B cell (primary cell): ENCODE results near the gene CNIH1. TPM values are rescaled to one million over a fixed set of nuclear protein-coding genes. Genes with fewer than 3 reads are reported as not detected.

ENCODE experiments used
- ATAC-seq: fragments of 200-7000 bp; cut with Tn5 transposase; one replicate; pipeline ENCODE4 v1.10.0; 2021; ENCODE audit warnings: low read depth, mild to moderate bottlenecking, moderate number of reproducible peaks, moderate library complexity
- CTCF ChIA-PET: fragments of 350-600 bp; sonication (Branson Sonifier 250); formaldehyde crosslinking; loops from one replicate; lab custom pipeline; 2021; ENCODE audit warnings: antibody characterized with exemption, inconsistent platforms; lab: Charles Lee
- POLR2A ChIA-PET: fragments of 350-600 bp; sonication (Branson Sonifier 250); formaldehyde crosslinking; loops from one replicate; lab custom pipeline; 2021; ENCODE audit warnings: antibody characterized with exemption; lab: Charles Lee
- DNase-seq: peaks from one replicate; pipeline ENCODE4 v3.0.0; 2013
- H2AFZ ChIP-seq: 2 replicates; pipeline ENCODE4 v1.6.1; 2012; ENCODE audit warnings: mild to moderate bottlenecking, low read depth, low read length; ENCODE audit not compliant: insufficient read depth, poor library complexity, severe bottlenecking
- H3K27ac ChIP-seq, 2 donors: 1 replicate in 1 of 2; 2 replicates in 1 of 2; pipeline ENCODE4 v1.5.1; 2012 to 2013; ENCODE audit warnings: low read length in 2 of 2, mild to moderate bottlenecking in 2 of 2, moderate library complexity in 1 of 2
- H3K27me3 ChIP-seq, 4 experiments: fragments of 200-600 bp in 1 of 4; sonication (generic) in 1 of 4; replicated peaks in 1 of 4; 1 replicate in 2 of 4; 2 replicates in 2 of 4; pipeline versions ENCODE4 v1.6.1 to v1.7.0; 2013 to 2016; ENCODE audit warnings: low read length in 3 of 4, mild to moderate bottlenecking in 2 of 4, mixed read lengths in 1 of 4, moderate library complexity in 1 of 4; ENCODE audit not compliant: insufficient read depth in 4 of 4, control insufficient read depth in 3 of 4; ENCODE audit errors: control extremely low read depth in 1 of 4
- H3K36me3 ChIP-seq, 2 experiments: replicated peaks in 1 of 2; 1 replicate in 1 of 2; 2 replicates in 1 of 2; pipeline versions ENCODE4 v1.6.1 to v1.7.1; 2013; ENCODE audit warnings: low read length in 1 of 2; ENCODE audit not compliant: insufficient read depth in 2 of 2, control insufficient read depth in 1 of 2; ENCODE audit errors: control extremely low read depth in 1 of 2, extremely low read depth in 1 of 2
- H3K4me1 ChIP-seq, 2 donors: fragments of 200-600 bp in 1 of 2; sonication (generic) in 1 of 2; 1 replicate in 1 of 2; 2 replicates in 1 of 2; pipeline versions ENCODE4 v1.5.1 to v1.6.1; 2013 to 2017; ENCODE audit warnings: low read length in 2 of 2; ENCODE audit not compliant: control insufficient read depth in 2 of 2, insufficient read depth in 2 of 2
- H3K4me2 ChIP-seq: replicated peaks from 2 replicates; pipeline ENCODE3; 2012; ENCODE audit warnings: mild to moderate bottlenecking, low read depth, low read length; ENCODE audit not compliant: poor library complexity, severe bottlenecking
- H3K4me3 ChIP-seq, 5 experiments: fragments of 200-600 bp in 1 of 5; sonication (generic) in 1 of 5; 1 replicate in 3 of 5; 2 replicates in 2 of 5; pipeline versions ENCODE4 v1.5.1 to v1.7.0; 2011 to 2016; ENCODE audit warnings: low read length in 4 of 5, mild to moderate bottlenecking in 4 of 5, low read depth in 2 of 5, control low read depth in 1 of 5, moderate library complexity in 1 of 5; ENCODE audit not compliant: insufficient read depth in 1 of 5; ENCODE audit errors: control extremely low read depth in 1 of 5, extremely low read depth in 1 of 5
- H3K79me2 ChIP-seq: fragments of 200-600 bp; sonication (generic); one replicate; pipeline ENCODE4 v1.6.0; 2016; ENCODE audit warnings: low read length; ENCODE audit not compliant: control insufficient read depth, insufficient read depth
- H3K9ac ChIP-seq: fragments of 200-600 bp; sonication (generic); 2 replicates; pipeline ENCODE4 v1.6.1; 2017; ENCODE audit warnings: mild to moderate bottlenecking, low read length, moderate library complexity
- H3K9me3 ChIP-seq, 3 donors: one replicate each; pipeline versions ENCODE4 v1.6.1 to v1.7.1; 2013; ENCODE audit warnings: low read length in 2 of 3; ENCODE audit not compliant: control insufficient read depth in 2 of 3, insufficient read depth in 1 of 3; ENCODE audit errors: control extremely low read depth in 1 of 3
- H4K20me1 ChIP-seq: 2 replicates; pipeline ENCODE4 v1.6.0; 2012; ENCODE audit warnings: mild to moderate bottlenecking, low read length; ENCODE audit not compliant: insufficient read depth, control insufficient read depth, poor library complexity, severe bottlenecking
- H3K27ac Mint-ChIP-seq: one replicate; pipeline ENCODE4 v1.8.0; 2021; ENCODE audit warnings: mixed read lengths
- H3K27me3 Mint-ChIP-seq: one replicate; pipeline ENCODE4 v1.8.0; 2021; ENCODE audit warnings: mixed read lengths
- H3K4me1 Mint-ChIP-seq: one replicate; pipeline ENCODE4 v1.8.0; 2021; ENCODE audit warnings: mixed read lengths
- H3K4me3 Mint-ChIP-seq: one replicate; pipeline ENCODE4 v1.8.0; 2021; ENCODE audit warnings: mixed read lengths
- H3K9me3 Mint-ChIP-seq: one replicate; pipeline ENCODE4 v1.8.0; 2022; ENCODE audit warnings: mixed read lengths; ENCODE audit not compliant: insufficient read depth
- CTCF ChIP-seq: fragments of 200-600 bp; IDR thresholded peaks from one replicate; pipeline ENCODE4 v1.8.0; 2022; ENCODE audit warnings: antibody characterized with exemption, mild to moderate bottlenecking
- EZH2 ChIP-seq: IDR thresholded peaks from 2 replicates; pipeline ENCODE4 v1.6.1; 2012; ENCODE audit warnings: borderline replicate concordance, low read depth, mild to moderate bottlenecking, moderate library complexity, low read length; ENCODE audit not compliant: insufficient read depth, poor library complexity, severe bottlenecking
- WGBS: methylation state at CpG from one replicate; pipeline ENCODE4 v1.1.5; 2013; ENCODE audit warnings: missing lambda C conversion rate; ENCODE audit not compliant: insufficient coverage; 5-methylcytosine and 5-hydroxymethylcytosine counted together
- intact Hi-C: fragments of 100-400 bp; cut with micrococcal nuclease; formaldehyde crosslinking; loops from one replicate; pipeline ENCODE4 v1.10.0; 2022
- polyA plus RNA-seq: library from polyadenylated mRNA; depleted of rRNA; stranded (reverse); fragments of >200 nt; gene quantifications from 2 replicates; pipeline ENCODE4 v1.2.3, GENCODE V29; 2012
- total RNA-seq, 2 donors: library from RNA; stranded (reverse); fragments of 120-200 nt in 1 of 2; gene quantifications; 1 replicate in 1 of 2; 2 replicates in 1 of 2; pipeline versions ENCODE4 v1.2.3 to v1.2.4, GENCODE V29; 2013 to 2022

Gene CNIH1
- total and polyA plus RNA-seq, 2 donors (not counting 1 experiment from before 2014, with no cell fraction given) = 42.8 to 66.4 TPM

DNA sequence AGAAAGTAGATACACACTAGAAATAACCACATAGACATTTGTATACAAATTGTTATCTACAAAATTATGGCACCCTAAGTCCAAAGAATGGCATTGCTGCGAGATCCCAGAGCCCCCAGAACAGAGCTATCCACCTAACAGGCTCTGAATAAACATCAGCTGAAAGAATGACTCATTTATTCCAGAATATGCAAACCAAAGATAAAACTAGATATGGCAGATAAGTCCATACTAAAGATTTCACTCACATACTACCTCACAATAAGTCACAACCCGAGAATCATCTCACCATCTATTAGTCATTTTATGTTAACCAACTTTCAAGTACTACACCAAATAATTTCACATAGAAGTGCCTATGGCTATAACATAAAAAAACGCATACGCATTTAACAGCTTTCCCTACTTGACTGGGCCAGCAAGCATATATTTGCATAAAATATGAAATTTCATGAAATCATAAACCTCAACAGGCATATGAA, 5.6 kb downstream of the CNIH1 start:
- ATAC-seq (peak; percentile 39), DNase-seq (no peak)
- TF ChIP-seq CTCF = no peak
- no peak for TF ChIP-seq EZH2
- Histone ChIP-seq H3K4me3 (no peak overlapping the region), H3K9ac (no peak overlapping the region), H3K4me2 (peak overlapping the region; percentile 1), H3K4me1 (peaks cover 20 to 21% of the 10 kb centered on the region in 2 donors), H3K9me3 (no peaks in the 10 kb centered on the region), H2AFZ (no peak overlapping the region), H3K27me3 (no peaks in the 10 kb centered on the region), H4K20me1 (peaks cover 14% of the 10 kb centered on the region), H3K79me2 (peaks cover 80% of the 10 kb centered on the region), H3K36me3 (peaks cover 0 to 4% of the 10 kb centered on the region in 2 experiments), H3K27ac (no peak overlapping the region)
- CTCF ChIA-PET = interaction anchor here (0.5 to 1.7 kb wide), 2 partner anchors 51 to 53 kb away, joined by 3 to 4 read pairs; partner anchors contain the start of gene GMFB
- POLR2A ChIA-PET = interaction anchor here (0.5 kb wide), 1 partner anchor 20 kb away, joined by 7 read pairs; no protein-coding TSS in a partner anchor
- H3K9me3 Mint-ChIP-seq = no peaks in the 10 kb centered on the region
- 83% methylated on average over 2 of the region's 4 CpGs for WGBS
- H3K4me3 Mint-ChIP-seq = peak overlapping the region; percentile 35
- intact Hi-C loops = no loop called here
- H3K4me1 Mint-ChIP-seq = peaks cover 60% of the 10 kb centered on the region
- no peaks in the 10 kb centered on the region for H3K27me3 Mint-ChIP-seq
- H3K27ac Mint-ChIP-seq = peak overlapping the region; percentile 54

DNA sequence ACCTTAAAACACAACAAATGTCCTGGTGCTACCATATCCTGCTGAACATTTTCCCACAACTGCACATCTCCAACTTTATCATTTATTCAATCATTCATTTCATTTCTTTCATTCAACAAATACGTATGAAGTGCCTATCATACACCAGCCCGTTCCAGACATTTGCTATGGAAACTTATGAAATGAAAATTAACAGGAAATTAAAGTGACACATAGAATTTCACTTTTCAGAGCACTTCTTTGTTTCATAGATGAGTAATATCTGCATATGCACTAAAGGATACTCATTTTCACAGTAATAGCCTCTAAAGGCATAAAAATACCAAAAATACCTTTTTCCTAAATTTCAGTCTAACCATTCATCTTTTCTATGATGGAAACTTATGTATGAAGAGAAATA, 12.6 kb downstream of the CNIH1 start:
- no peaks in the 10 kb centered on the region for H3K27me3 ChIP-seq
- no peak for DNase-seq
- no peak overlapping the region for H3K4me2 ChIP-seq
- no peak for TF ChIP-seq EZH2
- TF ChIP-seq CTCF = no peak
- POLR2A ChIA-PET = no interaction called here
- intact Hi-C loops = no loop called here
- no peak for ATAC-seq
- CTCF ChIA-PET = interaction anchor here (1.0 to 1.2 kb wide), 2 partner anchors 8 to 9 kb away, joined by 3 to 4 read pairs; no protein-coding TSS in a partner anchor
- no peaks in the 10 kb centered on the region for H3K9me3 Mint-ChIP-seq
- H4K20me1 ChIP-seq = no peaks in the 10 kb centered on the region
- no peak overlapping the region for H3K27ac ChIP-seq
- no peak overlapping the region for H3K27ac Mint-ChIP-seq
- H3K4me3 Mint-ChIP-seq = no peak overlapping the region
- no peaks in the 10 kb centered on the region for H3K9me3 ChIP-seq
- no peaks in the 10 kb centered on the region for H3K27me3 Mint-ChIP-seq
- H3K4me1 Mint-ChIP-seq = peaks cover 4% of the 10 kb centered on the region
- H2AFZ ChIP-seq = no peak overlapping the region
- H3K4me1 ChIP-seq = no peaks in the 10 kb centered on the region
- H3K9ac ChIP-seq = no peak overlapping the region
- peaks cover 10% of the 10 kb centered on the region for H3K79me2 ChIP-seq
- H3K36me3 ChIP-seq = peaks cover 4 to 31% of the 10 kb centered on the region in 2 experiments
- H3K4me3 ChIP-seq = no peak overlapping the region
- no CpG with 5 or more reads among the region's 2 CpGs for WGBS
